GM18519 (cell line): ENCODE measurements around the gene DPP10.
"Not testable (repeated sequence)": the region's sequence is repeated elsewhere in the genome, so short reads cannot be mapped to it uniquely, and the experiment has no call there.

Experiments
- ATAC-seq: cut with Tn5 transposase; IDR thresholded peaks from one replicate; pipeline ENCODE4 v1.9.1; 2021; ENCODE audit warnings: mild to moderate bottlenecking, moderate library complexity; ENCODE audit not compliant: unreplicated experiment, low FRiP score

DPP10 gene

DNA sequence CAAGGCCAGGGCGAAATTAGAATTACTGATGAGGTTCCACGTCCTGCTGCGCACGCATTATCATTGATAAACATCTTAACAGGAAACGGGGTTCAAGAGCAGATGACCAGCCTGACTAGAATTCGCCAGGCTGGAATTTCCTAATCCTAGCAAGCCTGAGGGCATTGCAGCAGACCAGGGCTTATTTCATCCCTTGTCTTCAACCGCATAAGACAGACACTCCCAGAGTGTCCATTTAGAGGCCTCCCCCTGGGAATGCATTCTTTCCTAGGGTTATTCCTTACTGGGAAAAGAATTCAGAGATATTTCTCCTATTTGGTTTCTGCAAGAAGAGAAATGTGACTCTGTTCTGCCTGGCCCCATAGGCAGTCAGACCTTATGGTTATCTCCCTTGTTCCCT is 486.8 kb downstream of the DPP10 start:
- ATAC-seq, result no peak

- no peak for ATAC-seq
Measured at GRCh38 chr2:114933671-114934241, 491.3 kb downstream of the DPP10 start.

GRCh38 chr2:114935031-114935430 is 492.6 kb downstream of the DPP10 start:
- no peak for ATAC-seq

GRCh38 chr2:114937366-114937930 is 495.0 kb downstream of the DPP10 start:
- no peak for ATAC-seq

DNA sequence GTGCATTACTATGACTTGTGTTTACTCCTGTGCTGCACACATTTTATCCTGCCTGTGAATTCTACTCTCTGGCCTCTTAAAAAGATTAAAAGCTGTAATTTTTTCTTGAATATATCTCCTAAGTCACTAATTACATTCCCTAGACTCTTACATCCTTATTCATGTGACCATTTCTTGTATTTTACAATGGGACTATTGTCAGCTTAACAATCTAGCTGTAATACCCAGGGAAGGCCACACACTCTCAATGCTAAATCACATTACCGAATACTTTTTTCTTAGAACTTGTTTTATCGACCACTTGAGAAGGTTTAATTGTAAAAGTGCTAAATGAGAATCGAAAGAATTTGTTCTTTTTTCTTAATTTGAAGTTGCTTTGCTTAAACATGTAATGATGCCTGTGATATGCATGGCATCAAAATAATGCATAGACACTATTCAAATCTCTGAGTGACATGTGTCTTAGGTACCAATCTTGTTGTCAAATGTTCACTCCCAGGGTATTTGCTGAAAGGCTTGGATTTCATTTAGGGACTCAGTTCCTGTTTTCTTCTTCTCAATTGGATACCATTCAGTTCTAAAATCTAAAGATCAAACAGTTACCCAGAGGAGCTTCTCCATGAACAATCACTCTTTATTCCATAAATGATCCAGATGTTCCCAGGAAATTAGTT is 498.5 kb downstream of the DPP10 start:
- no peak for ATAC-seq

DNA sequence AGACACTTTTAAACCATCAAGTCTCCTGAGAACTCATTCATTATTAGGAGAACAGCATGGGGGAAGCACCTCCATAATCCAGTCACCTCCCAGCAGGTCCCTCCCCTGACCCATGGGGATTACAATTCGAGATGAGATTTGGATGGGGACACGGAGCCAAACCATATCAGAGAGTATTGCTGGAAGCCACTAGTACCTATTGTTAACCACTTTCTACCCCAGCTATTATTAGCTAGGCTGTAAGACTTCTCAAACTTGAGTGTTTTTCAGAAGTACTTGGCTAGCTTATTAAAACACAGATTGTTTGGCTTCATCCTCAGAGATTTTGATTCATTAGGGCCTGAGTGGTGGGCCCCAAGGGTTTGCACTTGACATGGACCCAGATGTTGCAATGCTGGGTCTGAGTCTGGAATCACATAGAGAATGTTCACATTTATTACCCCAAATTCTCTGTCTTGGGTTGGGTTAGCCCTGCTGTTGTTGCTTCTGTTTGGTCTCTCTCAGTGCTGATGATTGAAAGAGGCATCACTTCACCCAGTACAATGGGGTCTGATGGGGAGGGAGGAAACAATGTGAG is 506.9 kb downstream of the DPP10 start:
- no peak for ATAC-seq

GRCh38 chr2:114960389-114960788 is 517.9 kb downstream of the DPP10 start:
- ATAC-seq, result no peak

DNA sequence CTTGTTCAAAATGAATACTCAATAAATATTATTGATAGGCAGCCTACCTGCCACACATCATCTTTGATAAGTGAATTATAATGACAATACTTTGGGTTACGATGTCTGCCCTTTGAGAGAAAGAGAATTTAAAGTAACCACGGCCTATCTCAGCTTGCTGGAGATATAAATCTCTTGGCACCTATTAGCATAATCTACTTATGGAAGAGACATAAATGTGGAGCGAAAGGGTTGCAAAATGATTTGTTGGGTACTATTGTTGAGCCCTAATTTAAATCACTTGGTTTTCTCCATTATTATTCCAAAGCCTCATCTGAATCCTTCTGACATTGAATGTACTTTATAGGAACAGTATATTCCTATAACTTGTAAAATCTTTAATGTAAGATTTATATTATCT is 520.1 kb downstream of the DPP10 start:
- ATAC-seq, result no peak

DNA sequence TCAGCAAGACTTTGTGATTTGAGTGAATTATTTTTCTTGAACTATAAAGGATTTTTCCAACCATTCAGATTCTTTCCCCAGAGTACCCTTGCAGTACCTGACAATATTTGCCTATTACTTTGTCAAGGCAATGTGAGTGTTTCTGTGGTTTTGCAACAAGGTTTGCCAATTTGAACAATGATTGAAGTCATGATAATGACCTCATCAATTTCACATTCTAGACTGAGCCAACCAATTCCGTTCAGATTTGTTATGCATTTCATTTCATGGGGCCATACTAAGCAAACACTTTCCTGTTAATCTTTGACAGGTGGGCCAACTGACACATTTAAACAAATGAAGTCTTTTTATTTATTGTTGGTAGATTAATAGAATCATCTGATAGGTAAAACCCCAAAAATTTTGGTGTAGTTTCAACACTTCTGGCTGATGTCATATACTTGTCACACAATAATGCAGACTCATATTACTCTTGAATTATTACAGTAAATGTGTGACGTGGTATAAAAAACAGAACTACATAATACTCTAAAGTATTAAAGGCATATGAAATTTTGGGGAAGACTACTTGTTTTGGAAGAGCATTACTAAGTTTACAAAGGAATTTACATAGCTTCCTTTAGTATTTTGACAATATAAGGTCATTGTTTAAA is 526.4 kb downstream of the DPP10 start:
- ATAC-seq, result no peak

DNA sequence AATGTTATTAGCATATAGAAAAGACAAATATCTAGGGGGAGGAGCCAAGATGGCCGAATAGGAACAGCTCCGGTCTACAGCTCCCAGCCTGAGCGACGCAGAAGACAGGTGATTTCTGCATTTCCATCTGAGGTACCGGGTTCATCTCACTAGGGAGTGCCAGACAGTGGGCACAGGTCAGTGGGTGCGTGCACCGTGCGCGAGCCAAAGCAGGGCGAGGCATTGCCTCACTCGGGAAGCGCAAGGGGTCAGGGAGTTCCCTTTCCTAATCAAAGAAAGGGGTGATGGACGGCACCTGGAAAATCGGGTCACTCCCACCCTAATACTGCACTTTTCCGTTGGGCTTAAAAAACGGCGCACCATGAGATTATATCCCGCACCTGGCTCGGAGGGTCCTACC is 561.9 kb downstream of the DPP10 start:
- not testable (repeated sequence) for ATAC-seq

DNA sequence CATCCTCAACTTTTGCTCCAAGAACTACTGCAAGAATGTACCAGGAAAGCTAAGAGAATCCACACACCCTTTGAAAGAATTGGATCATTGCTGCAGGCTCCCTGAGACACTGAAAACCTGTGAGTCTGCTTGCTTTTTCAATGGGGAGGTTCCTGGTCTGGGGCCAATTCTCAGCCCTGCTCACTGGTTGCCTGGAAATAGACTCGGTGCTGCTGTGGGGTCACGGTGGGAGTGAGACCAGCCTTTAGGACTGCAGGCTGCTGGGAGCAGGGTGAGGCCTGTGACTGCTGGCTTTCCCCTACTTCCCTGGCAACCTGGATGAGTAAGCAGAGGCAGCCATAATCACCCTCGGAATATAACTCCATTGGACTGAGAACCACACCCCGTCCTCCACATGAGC is 569.3 kb downstream of the DPP10 start:
- no peak for ATAC-seq

GRCh38 chr2:115022013-115022412 is 579.6 kb downstream of the DPP10 start:
- ATAC-seq, result not testable (repeated sequence)

DNA sequence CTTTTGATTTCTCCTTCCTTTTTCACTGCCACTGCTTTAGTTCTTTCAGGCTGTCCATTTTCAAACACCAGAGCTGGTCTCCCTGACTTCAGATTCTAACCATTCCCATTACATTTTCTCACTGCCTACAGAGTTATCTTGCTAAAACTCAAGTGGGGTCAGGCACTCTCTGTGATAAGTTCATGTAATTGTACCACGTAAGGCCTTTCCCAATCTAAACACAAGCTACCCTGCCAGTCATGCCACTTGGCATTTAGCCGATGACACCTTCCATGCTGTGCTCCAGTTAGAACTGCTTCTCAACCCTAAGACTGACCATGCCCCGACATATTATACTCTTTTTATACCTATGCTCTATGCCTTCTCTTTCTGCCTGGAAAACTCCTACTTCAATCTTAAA is 592.4 kb downstream of the DPP10 start:
- no peak for ATAC-seq

DNA sequence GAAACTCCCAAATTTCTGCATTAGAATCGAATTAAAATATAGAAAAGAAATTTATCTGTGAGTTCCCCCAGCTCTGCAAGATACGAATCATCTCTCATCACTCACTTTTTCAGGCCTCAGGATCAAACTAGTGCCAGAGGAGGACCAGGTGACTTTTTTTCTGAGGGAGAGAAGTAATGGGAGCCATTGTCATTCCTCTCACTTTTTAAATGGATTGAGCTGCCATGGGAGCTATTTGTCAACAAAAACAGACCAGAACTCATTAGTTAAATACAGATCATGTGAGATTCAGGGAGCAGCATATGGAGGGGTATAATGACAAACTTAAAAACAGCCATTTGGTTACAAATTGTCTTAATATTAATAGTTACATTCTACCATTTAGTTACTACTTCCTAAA is 594.4 kb downstream of the DPP10 start:
- ATAC-seq, result no peak

DNA sequence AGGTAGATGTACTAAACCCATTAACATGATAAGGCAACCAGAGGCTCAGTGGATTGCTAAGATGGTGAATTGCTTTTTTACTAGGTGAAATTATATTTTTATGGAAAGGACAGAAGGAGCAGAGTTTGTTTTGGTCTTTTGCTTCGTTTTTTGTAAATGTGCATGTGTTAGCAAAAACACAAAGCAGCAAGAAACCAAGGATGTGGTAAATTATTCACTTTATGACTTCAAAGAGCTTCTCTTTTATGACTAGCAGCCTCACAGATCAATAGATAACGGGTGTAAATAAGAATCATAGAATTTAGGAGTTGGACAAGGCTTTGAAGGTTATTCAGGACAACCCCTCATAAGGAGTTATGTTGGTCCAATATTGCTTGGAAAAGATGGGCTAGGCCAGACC is 615.0 kb downstream of the DPP10 start:
- ATAC-seq, result no peak

DNA sequence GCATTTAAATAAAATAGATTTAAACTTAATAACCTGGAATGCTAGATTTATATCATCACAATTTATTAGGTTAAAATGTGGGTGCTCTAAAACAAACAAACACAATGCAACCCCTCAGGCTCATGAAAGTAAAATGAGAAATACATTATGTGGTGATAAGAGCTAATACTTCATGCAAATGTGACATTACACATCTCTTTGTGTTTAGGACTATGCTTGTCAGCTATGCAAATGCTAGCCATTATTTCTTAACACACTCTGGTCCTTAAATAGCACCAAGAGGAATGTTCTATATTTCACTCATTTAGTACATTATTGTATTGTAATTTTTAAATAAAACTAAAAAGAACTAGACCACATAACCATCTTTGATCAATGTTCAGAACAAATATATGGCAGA is 627.6 kb downstream of the DPP10 start:
- no peak for ATAC-seq

DNA sequence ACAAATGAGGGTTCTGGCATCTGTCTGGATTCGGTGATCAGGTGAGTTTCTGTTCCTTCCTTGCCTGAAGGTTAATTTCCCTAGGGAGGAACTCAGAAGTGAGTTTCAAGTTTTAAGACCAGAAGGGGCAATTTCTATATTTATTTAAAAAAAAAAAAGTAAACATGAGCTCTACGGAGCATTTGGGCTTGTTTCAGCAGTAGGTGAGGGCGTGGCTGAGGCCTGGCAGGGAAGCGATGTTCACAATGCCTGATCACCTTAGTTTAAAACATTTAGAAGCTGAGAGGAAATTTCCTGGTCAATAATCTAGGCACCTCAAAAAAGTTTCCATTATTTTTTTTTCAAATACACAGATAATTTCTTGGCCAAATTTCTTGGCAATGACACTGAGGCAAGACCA is 629.1 kb downstream of the DPP10 start:
- ATAC-seq, result no peak

DNA sequence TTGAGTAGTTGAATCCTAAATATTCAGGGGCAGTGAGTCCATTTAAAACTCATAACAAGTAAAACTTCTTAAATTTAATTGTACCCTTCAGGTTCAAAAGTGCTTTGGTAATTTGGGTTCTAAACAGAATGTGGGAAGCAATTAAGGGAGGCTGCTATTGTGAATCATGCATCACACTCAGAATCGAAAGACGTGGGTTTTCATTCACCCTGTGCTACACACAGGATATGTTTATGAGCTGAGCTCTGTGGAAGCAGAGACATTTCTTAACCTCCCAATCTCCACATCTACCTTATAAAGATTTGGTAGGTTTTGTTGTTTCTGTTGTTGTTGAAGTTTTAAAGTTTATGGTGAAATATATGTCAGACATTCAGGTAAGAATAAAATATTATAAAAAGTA is 633.4 kb downstream of the DPP10 start:
- no peak for ATAC-seq

GRCh38 chr2:115077626-115078025 is 635.2 kb downstream of the DPP10 start:
- no peak for ATAC-seq

DNA sequence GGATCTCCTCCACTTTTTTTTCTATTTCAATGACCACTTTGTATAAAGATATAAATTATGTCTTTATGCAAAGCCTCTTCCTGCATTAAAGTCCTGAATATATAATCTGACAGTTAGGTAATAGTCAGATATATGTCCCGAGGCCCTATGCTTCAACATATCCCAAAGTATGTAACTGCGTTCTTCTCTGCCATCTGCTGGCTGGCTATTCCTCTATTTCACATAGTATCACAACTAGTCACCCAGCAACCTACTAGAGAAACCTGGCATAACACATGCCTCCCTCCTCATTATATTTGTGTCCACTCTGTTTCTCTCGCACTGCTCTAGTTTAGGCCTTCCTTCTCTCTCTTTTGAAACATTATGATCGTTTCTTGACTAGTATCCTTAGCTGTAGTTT is 640.8 kb downstream of the DPP10 start:
- no peak for ATAC-seq

- ATAC-seq, result no peak
Measured at GRCh38 chr2:115083711-115084110, 641.3 kb downstream of the DPP10 start.
